DND-41 (cell line): ENCODE measurements around the gene LRIG3.

Experiments
- EZH2 ChIP-seq: IDR thresholded peaks from 3 replicates; pipeline ENCODE4 v1.6.1; 2012; ENCODE audit warnings: borderline replicate concordance, low read depth, mild to moderate bottlenecking, moderate library complexity, low read length, inconsistent platforms; ENCODE audit not compliant: severe bottlenecking
- TF ChIP-seq, protein P1 (sequence below): IDR thresholded peaks from 2 replicates; pipeline ENCODE4 v1.5.1; 2012; ENCODE audit warnings: borderline replicate concordance, low read length, moderate library complexity, mild to moderate bottlenecking; ENCODE audit not compliant: poor library complexity, severe bottlenecking; ENCODE audit errors: extremely low read depth

DNA sequence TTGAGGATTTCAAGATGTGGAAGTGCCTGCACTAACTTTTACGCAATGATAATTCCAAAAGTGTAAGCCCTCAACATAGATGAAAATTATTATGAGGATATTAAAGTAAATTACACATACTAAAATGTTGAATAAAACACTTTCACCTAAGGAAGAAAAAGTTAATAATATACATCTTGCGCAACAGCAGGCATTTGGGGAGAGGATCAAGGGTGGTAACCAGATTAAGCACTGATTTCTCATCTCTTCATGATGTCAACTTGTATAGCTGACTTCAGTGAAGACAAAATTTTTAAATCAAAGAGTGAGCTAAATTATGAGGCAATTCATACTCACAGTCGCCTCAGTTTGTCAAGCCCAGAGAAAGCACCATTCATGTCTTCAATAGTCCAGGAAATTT, 33.8 kb downstream of the LRIG3 start:
- TF ChIP-seq, protein P1, sequence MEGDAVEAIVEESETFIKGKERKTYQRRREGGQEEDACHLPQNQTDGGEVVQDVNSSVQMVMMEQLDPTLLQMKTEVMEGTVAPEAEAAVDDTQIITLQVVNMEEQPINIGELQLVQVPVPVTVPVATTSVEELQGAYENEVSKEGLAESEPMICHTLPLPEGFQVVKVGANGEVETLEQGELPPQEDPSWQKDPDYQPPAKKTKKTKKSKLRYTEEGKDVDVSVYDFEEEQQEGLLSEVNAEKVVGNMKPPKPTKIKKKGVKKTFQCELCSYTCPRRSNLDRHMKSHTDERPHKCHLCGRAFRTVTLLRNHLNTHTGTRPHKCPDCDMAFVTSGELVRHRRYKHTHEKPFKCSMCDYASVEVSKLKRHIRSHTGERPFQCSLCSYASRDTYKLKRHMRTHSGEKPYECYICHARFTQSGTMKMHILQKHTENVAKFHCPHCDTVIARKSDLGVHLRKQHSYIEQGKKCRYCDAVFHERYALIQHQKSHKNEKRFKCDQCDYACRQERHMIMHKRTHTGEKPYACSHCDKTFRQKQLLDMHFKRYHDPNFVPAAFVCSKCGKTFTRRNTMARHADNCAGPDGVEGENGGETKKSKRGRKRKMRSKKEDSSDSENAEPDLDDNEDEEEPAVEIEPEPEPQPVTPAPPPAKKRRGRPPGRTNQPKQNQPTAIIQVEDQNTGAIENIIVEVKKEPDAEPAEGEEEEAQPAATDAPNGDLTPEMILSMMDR, result no peak
- TF ChIP-seq EZH2, result no peak
